Karpas-422 (cell line): Measurements from ENCODE around the gene FBXO8. TPM values are rescaled to one million over a fixed set of nuclear protein-coding genes. Genes with fewer than 3 reads are reported as not detected.
"Not testable (repeated sequence)": the region's sequence is repeated elsewhere in the genome, so short reads cannot be mapped to it uniquely, and the experiment has no call there.

Experiments
- DNase-seq: peaks from one replicate; pipeline ENCODE4 v3.0.0-alpha.2; 2015
- H2AFZ ChIP-seq: fragments of 200-600 bp; sonication (generic); 2 replicates; pipeline ENCODE4 v1.6.1; 2014; ENCODE audit warnings: antibody characterized with exemption, low read length, mixed read lengths
- H3K27ac ChIP-seq: fragments of 200-600 bp; sonication (generic); 2 replicates; pipeline ENCODE4 v1.5.1; 2014; ENCODE audit warnings: mild to moderate bottlenecking, low read length, moderate library complexity
- H3K27me3 ChIP-seq: fragments of 200-600 bp; sonication (generic); 2 replicates; pipeline ENCODE4 v1.6.1; 2014; ENCODE audit warnings: low read length, mixed read lengths
- H3K36me3 ChIP-seq: fragments of 200-600 bp; sonication (generic); 2 replicates; pipeline ENCODE4 v1.6.1; 2014; ENCODE audit warnings: low read length, mixed read lengths; ENCODE audit not compliant: insufficient read depth
- H3K4me1 ChIP-seq: fragments of 200-600 bp; sonication (generic); 2 replicates; pipeline ENCODE4 v1.6.1; 2014; ENCODE audit warnings: mild to moderate bottlenecking, low read length, mixed read lengths
- H3K4me2 ChIP-seq: fragments of 200-600 bp; sonication (generic); 2 replicates; pipeline ENCODE4 v1.6.1; 2014; ENCODE audit warnings: low read length, low read depth, mild to moderate bottlenecking; ENCODE audit not compliant: poor library complexity, severe bottlenecking
- H3K4me3 ChIP-seq: fragments of 200-600 bp; sonication (generic); 2 replicates; pipeline ENCODE4 v1.5.1; 2014; ENCODE audit warnings: mild to moderate bottlenecking, antibody characterized with exemption, low read length, mixed read lengths
- H3K79me2 ChIP-seq: fragments of 200-600 bp; sonication (generic); 2 replicates; pipeline ENCODE4 v1.6.1; 2014; ENCODE audit warnings: mild to moderate bottlenecking, low read length, mixed read lengths
- H3K9ac ChIP-seq: fragments of 200-600 bp; sonication (generic); 2 replicates; pipeline ENCODE4 v1.6.0; 2014; ENCODE audit warnings: low read length
- H3K9me2 ChIP-seq: fragments of 200-600 bp; sonication (generic), shearing (Covaris generic); replicated peaks from 2 replicates; pipeline ENCODE4 v1.6.0; 2014; ENCODE audit warnings: mild to moderate bottlenecking, low read length, moderate library complexity; ENCODE audit not compliant: insufficient read depth
- H3K9me3 ChIP-seq: fragments of 300-700, 200-600 bp; sonication (generic); 2 replicates; pipeline ENCODE4 v1.6.1; 2014; ENCODE audit warnings: low read length, mixed read lengths
- H4K20me1 ChIP-seq: fragments of 200-600 bp; sonication (generic); 2 replicates; pipeline ENCODE4 v1.6.1; 2014; ENCODE audit warnings: mild to moderate bottlenecking, antibody characterized with exemption, low read length, low read depth; ENCODE audit not compliant: insufficient read depth
- total RNA-seq: library from RNA; depleted of rRNA; stranded (reverse); fragments of >200 nt; shearing (Covaris generic); gene quantifications from 2 replicates; pipeline ENCODE4 v1.2.3, GENCODE V29; 2014; ENCODE audit warnings: low replicate concordance

FBXO8 gene
- total RNA-seq, 1 experiment from 2014 or later = 13.5 TPM

DNA sequence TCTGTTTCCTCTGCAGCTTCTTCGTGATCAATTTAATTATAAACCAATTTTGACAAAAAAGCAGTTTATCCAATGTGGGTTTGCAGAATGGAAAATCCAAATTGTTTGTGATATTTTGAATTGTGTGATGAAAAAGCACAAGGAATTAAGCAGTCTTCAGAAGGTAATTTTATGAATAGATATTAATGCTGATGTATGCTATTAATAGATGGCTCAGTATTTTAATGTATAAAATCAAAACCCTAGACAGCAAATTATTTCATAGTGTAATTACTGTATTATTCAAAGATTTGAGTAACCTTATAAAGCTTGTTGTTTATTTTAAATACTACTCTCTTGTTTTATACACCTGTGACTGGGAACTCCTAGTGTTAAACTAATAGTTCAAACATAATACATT lies 20.2 kb upstream of the FBXO8 start:
- Histone ChIP-seq H3K9me2 (no peaks in the 10 kb centered on the region; the same call in 1 of the 2 replicates), H4K20me1 (no peaks in the 10 kb centered on the region), H3K4me1 (0 out of 2 replicates have a peak, but pooled peaks cover 4% of the 10 kb centered on the region), H3K4me3 (no peak overlapping the region), H3K79me2 (no peaks in the 10 kb centered on the region), H3K9ac (no peak overlapping the region), H3K4me2 (no peak overlapping the region), H3K36me3 (peaks cover 3% of the 10 kb centered on the region; the same call in 1 of the 2 replicates), H3K27me3 (no peaks in the 10 kb centered on the region), H3K27ac (no peak overlapping the region), H3K9me3 (no peaks in the 10 kb centered on the region), H2AFZ (no peak overlapping the region)
- no peak for DNase-seq

DNA sequence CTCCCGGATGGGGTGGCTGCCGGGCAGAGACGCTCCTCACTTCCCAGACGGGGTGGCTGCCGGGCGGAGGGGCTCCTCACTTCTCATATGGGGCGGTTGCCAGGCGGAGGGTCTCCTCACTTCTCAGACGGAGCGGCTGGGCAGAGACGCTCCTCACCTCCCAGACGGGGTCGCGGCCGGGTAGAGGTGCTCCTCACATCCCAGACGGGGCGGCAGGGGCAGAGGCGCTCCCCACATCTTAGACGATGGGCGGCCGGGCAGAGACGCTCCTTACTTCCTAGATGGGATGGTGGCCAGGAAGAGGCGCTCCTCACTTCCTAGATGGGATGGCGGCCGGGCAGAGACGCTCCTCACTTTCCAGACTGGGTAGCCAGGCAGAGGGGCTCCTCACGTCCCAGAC lies 11.7 kb upstream of the FBXO8 start:
- not testable (repeated sequence) for H3K9me2 ChIP-seq, H3K27me3 ChIP-seq, H3K4me3 ChIP-seq, H4K20me1 ChIP-seq, H3K9me3 ChIP-seq, DNase-seq, H3K9ac ChIP-seq, H3K4me1 ChIP-seq, H2AFZ ChIP-seq, H3K27ac ChIP-seq, H3K4me2 ChIP-seq
- Histone ChIP-seq H3K79me2 (peaks cover 48% of the 10 kb centered on the region), H3K36me3 (peaks cover 13% of the 10 kb centered on the region)

DNA sequence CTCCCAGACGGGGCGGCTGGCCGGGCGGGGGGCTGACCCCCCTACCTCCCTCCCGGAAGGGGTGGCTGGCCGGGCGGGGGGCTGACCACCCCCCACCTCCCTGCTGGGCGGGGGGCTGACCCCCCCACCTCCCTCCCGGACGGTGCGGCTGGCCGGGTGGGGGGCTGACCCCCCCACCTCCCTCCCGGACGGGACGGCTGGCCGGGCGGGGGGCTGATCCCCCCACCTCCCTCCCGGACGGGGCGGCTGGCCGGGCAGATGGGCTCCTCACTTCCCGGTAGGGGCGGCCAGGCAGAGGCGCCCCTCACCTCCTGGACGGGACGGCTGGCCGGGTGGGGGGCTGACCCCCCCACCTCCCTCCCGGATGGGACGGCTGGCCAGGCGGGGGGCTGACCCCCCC lies 11.2 kb upstream of the FBXO8 start:
- not testable (repeated sequence) for H3K4me2 ChIP-seq, H3K27me3 ChIP-seq, H3K9me2 ChIP-seq, H3K27ac ChIP-seq, H4K20me1 ChIP-seq, H3K4me3 ChIP-seq, H3K4me1 ChIP-seq, H2AFZ ChIP-seq, H3K9me3 ChIP-seq, DNase-seq, H3K9ac ChIP-seq
- Histone ChIP-seq H3K79me2 (peaks cover 52% of the 10 kb centered on the region), H3K36me3 (peaks cover 10% of the 10 kb centered on the region)

DNA sequence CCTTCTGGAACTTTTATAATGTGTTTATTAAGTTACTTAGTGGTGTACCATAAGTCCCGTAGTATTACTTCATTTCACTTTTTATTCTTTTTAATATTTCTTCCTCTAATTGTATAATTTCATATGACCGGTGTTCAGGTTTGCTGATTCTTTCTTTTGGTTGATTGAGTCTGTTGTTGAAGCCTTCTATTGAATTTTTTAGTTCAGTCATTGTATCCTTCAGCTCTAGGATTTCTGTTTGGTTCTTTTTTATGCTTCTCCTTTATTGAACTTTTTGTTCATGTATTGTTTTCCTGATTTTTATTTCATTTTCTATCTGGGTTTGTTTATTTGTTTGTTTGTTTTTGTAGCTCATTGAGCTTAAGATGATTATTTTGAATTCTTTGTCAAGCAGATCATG lies 9.0 kb upstream of the FBXO8 start:
- Histone ChIP-seq H3K4me2 (no peak overlapping the region), H2AFZ (no peak overlapping the region), H3K79me2 (peaks cover 68% of the 10 kb centered on the region)

DNA sequence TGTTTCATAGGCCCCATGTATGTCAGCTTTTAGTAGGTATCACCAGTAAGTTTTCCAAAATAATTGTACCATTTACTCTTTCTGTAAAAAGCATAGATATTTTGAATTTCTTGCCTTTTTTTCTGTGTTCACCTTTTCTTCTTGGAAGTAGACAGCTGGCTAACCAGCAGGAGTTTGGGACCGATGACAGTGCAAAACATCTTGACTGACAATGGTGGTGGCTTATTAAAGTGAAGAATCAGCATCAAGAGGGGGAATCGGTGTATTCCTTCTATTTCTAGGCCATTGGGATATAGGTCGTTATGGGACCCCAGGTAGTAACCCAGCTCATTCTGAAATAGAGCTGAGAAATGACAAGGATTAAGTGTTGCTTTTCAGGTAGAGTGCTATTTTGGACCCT lies 3.4 kb upstream of the FBXO8 start:
- Histone ChIP-seq H3K79me2 (peaks cover 75% of the 10 kb centered on the region), H2AFZ (no peak overlapping the region)

More for the DNA sequence above, 9.0 kb upstream of the FBXO8 start:
- no peak overlapping the region for H3K27ac ChIP-seq
- H3K4me1 ChIP-seq = no peaks in the 10 kb centered on the region
- H3K9me2 ChIP-seq = no peaks in the 10 kb centered on the region
- H3K9ac ChIP-seq = no peak overlapping the region
- no peak for DNase-seq
- peaks cover 7% of the 10 kb centered on the region for H3K9me3 ChIP-seq
- peaks cover 10% of the 10 kb centered on the region; the same call in 1 of the 2 replicates for H3K36me3 ChIP-seq
- H4K20me1 ChIP-seq = no peaks in the 10 kb centered on the region
- no peaks in the 10 kb centered on the region for H3K27me3 ChIP-seq
- H3K4me3 ChIP-seq = no peak overlapping the region

DNA sequence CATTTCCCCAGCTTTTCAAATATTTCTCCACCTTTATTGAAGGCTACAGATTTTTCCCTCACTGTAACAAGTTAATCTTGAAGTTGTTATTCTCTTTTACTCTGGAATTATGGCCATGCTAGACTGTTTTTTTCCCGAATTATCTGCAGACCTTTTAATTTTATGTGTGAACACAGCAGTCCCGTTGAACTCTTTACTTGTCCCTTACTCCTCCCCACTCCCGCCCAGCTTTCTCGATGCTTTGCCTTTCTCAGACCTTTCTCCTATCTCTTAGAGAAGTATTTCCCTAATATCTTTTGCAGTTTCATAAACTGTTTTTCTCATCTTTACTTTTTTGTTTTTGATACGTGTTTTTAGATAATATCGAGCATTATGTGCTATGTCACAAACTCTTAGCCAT lies 1.0 kb upstream of the FBXO8 start:
- DNase-seq = no peak
- Histone ChIP-seq H3K4me1 (peaks cover 23% of the 10 kb centered on the region), H3K36me3 (no peaks in the 10 kb centered on the region; the same call in 1 of the 2 replicates), H4K20me1 (no peaks in the 10 kb centered on the region), H3K9ac (peak overlapping the region; percentile 91), H3K4me3 (peak overlapping the region; percentile 89), H3K4me2 (peak overlapping the region; percentile 90), H3K27ac (peak overlapping the region; percentile 89), H2AFZ (peak overlapping the region; percentile 99; the same call in 1 of the 2 replicates), H3K9me3 (no peaks in the 10 kb centered on the region), H3K27me3 (no peaks in the 10 kb centered on the region), H3K79me2 (peaks cover 70% of the 10 kb centered on the region), H3K9me2 (no peaks in the 10 kb centered on the region)

More for the DNA sequence above, 3.4 kb upstream of the FBXO8 start:
- DNase-seq = no peak
- peaks cover 22% of the 10 kb centered on the region for H3K4me1 ChIP-seq
- no peaks in the 10 kb centered on the region for H3K27me3 ChIP-seq
- H4K20me1 ChIP-seq = no peaks in the 10 kb centered on the region
- H3K4me3 ChIP-seq = no peak overlapping the region
- H3K27ac ChIP-seq = no peak overlapping the region
- no peaks in the 10 kb centered on the region; the same call in 1 of the 2 replicates for H3K36me3 ChIP-seq
- H3K9me3 ChIP-seq = no peaks in the 10 kb centered on the region
- no peak overlapping the region for H3K4me2 ChIP-seq
- no peaks in the 10 kb centered on the region for H3K9me2 ChIP-seq
- H3K9ac ChIP-seq = no peak overlapping the region

DNA sequence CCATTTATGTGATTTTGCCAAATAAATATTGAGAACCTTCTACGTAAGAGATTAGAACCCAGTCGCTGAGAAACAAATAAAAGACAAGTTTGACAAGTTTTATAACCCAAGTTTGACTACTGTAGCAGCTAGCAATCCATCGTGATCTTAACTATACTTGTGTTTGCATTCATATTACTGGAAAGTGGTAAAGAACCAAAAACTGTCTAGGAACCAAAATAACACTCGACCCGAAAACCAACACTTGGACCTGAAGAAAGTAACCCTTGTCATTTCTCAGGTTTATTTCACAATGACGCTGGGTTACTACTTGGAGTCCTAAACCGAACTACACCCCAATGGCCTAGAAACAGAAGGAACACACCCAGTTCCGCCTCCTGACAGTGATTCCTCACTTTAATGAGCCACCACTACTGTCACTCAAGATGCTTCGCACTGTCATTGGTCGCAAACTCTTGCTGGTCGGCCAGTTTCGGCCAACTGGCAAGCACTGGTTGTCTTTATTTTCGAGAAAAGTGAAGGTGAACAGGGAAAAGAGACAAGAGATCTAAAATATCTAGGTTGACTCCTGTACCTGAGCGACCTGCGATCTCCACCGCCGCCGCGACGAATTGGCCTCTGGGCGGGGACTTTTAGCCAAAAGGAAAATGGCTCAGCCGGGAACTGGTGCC lies 496 bp downstream of the FBXO8 start:
- Histone ChIP-seq H3K27ac (peak overlapping the region; percentile 89), H3K79me2 (peaks cover 59% of the 10 kb centered on the region), H3K36me3 (no peaks in the 10 kb centered on the region), H3K4me2 (peak overlapping the region; percentile 90), H3K9me2 (no peaks in the 10 kb centered on the region), H3K27me3 (no peaks in the 10 kb centered on the region), H4K20me1 (no peaks in the 10 kb centered on the region), H3K4me3 (peak overlapping the region; percentile 89), H3K9ac (peak overlapping the region; percentile 91), H2AFZ (peak overlapping the region; percentile 99), H3K9me3 (no peaks in the 10 kb centered on the region), H3K4me1 (peaks cover 23% of the 10 kb centered on the region)
- peak; percentile 87 for DNase-seq

DNA sequence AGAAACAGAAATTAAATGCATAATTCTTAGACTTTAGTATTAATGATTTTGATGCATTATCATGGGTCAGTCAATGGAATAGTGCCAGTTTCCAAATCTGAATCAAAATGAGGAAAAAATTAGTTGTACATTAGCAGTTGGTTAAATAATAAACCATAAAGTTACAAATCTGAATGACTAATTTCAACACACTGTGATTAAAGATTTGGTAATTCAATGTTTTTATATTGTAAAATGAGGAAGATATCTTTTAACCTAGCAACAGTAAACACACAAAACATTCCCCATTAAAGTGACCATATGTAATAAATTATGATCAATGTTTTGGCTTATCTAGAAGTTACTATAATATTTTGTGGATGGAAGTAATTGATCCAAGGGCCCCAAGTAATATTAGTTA lies 1.6 kb downstream of the FBXO8 start:
- Histone ChIP-seq H3K4me1 (peaks cover 23% of the 10 kb centered on the region), H3K4me3 (peak overlapping the region; percentile 89), H3K27ac (no peak overlapping the region), H3K27me3 (no peaks in the 10 kb centered on the region), H3K9ac (peak overlapping the region; percentile 91; the same call in 1 of the 2 replicates), H3K4me2 (peak overlapping the region; percentile 90), H2AFZ (no peak overlapping the region), H3K79me2 (peaks cover 50% of the 10 kb centered on the region), H3K9me3 (no peaks in the 10 kb centered on the region), H3K9me2 (no peaks in the 10 kb centered on the region), H3K36me3 (no peaks in the 10 kb centered on the region), H4K20me1 (no peaks in the 10 kb centered on the region)
- DNase-seq = no peak
